HCT116 (cell line): Measurements from ENCODE around the gene TEX12.

ENCODE experiments used
- EZH2 ChIP-seq: fragments of 200-600 bp; sonication (generic); IDR thresholded peaks from 2 replicates; pipeline ENCODE4 v1.6.1; 2017; ENCODE audit warnings: antibody characterized with exemption, mixed run types
- EZH2phosphoT487 ChIP-seq: fragments of 200-600 bp; IDR thresholded peaks from 2 replicates; pipeline ENCODE4 v1.6.1; 2018; ENCODE audit warnings: antibody characterized with exemption, borderline replicate concordance
- POLR2A ChIP-seq: IDR thresholded peaks from 2 replicates; pipeline ENCODE4 v1.7.0; 2011; ENCODE audit warnings: borderline replicate concordance; ENCODE audit not compliant: insufficient read depth, insufficient read length; ENCODE audit errors: extremely low read depth
- POLR2AphosphoS5 ChIP-seq: IDR thresholded peaks from 2 replicates; pipeline ENCODE4 v1.6.1; 2011; ENCODE audit warnings: mild to moderate bottlenecking, low read depth, low read length, moderate library complexity
- SRF ChIP-seq: IDR thresholded peaks from 2 replicates; pipeline ENCODE4 v1.6.1; 2012; ENCODE audit warnings: low read depth
- ZNF274 ChIP-seq: fragments of 200-500 bp; sonication (Bioruptor generic); IDR thresholded peaks from 2 replicates; pipeline ENCODE4 v1.6.1; 2014; ENCODE audit warnings: mild to moderate bottlenecking, low read depth, low read length, inconsistent platforms
- TF ChIP-seq, protein P1 (sequence below), 3 experiments: fragments of 200-600 bp in 1 of 3; sonication (generic) in 1 of 3; IDR thresholded peaks in 2 of 3; conservative IDR thresholded peaks in 1 of 3; 2 replicates each; pipeline ENCODE4 v1.5.1; 2012 to 2017; ENCODE audit warnings: low read depth in 2 of 3, low read length in 2 of 3, antibody characterized with exemption in 1 of 3, borderline replicate concordance in 1 of 3, control low read depth in 1 of 3, mild to moderate bottlenecking in 1 of 3, mixed read lengths in 1 of 3, mixed run types in 1 of 3, moderate library complexity in 1 of 3; ENCODE audit not compliant: insufficient read depth in 1 of 3

DNA sequence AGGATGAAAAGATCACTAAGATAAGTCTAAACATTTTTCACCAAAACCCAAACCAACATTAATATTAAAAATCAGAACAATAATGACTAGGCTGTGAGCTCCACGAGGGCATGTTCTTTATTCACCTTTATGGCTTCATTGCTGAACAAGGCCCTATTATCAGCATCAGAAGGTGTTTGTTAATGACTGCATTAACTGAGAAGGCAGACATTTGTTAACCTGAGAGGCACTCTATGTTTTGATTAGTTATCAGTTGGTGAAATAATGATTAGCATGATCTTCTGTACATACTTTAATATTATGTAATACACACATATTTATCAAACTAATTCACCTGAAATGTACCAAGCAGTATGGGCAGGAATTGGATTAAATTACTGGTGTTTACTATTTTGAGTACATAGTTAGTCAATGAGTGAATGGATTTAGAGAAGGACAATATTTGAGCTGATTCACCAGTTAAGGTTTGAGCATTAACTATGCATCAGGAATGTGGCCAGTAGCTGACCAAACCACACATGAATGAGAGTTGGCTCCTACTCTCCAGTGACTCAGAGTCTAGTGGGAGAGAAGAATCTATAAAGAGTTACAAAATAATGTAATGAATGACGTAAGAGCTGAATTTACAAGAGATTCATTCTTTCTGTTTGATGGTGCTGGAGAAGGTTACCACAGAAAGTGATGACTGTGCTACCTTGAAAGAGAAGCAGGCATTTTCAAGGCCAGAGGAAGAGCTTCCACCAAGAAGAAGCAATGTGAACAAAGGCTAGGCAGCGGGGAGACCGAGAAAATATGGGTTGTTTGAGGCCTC lies 10.0 kb upstream of the TEX12 start:
- no peak for TF ChIP-seq POLR2A
- TF ChIP-seq EZH2phosphoT487 = no peak
- TF ChIP-seq, protein P1, sequence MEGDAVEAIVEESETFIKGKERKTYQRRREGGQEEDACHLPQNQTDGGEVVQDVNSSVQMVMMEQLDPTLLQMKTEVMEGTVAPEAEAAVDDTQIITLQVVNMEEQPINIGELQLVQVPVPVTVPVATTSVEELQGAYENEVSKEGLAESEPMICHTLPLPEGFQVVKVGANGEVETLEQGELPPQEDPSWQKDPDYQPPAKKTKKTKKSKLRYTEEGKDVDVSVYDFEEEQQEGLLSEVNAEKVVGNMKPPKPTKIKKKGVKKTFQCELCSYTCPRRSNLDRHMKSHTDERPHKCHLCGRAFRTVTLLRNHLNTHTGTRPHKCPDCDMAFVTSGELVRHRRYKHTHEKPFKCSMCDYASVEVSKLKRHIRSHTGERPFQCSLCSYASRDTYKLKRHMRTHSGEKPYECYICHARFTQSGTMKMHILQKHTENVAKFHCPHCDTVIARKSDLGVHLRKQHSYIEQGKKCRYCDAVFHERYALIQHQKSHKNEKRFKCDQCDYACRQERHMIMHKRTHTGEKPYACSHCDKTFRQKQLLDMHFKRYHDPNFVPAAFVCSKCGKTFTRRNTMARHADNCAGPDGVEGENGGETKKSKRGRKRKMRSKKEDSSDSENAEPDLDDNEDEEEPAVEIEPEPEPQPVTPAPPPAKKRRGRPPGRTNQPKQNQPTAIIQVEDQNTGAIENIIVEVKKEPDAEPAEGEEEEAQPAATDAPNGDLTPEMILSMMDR (IDR thresholded peaks at IDR 0.05 in 2 of 3, conservative IDR thresholded peaks at IDR 0.05 in 1 of 3; ENCODE audit: borderline replicate concordance in 1 of 3, insufficient read depth in 1 of 3, low read depth in 2 of 3, low read length in 2 of 3) = no peak
- no peak for TF ChIP-seq ZNF274
- peak; percentile 79 for TF ChIP-seq SRF
- no peak for TF ChIP-seq EZH2
- TF ChIP-seq POLR2AphosphoS5 = peak; percentile 61; the same call in 1 of the 2 replicates
